ENCODE data around the gene HMCN2.
"Not testable (repeated sequence)": the region's sequence is repeated elsewhere in the genome, so short reads cannot be mapped to it uniquely, and the experiment has no call there.

Gene HMCN2

DNA sequence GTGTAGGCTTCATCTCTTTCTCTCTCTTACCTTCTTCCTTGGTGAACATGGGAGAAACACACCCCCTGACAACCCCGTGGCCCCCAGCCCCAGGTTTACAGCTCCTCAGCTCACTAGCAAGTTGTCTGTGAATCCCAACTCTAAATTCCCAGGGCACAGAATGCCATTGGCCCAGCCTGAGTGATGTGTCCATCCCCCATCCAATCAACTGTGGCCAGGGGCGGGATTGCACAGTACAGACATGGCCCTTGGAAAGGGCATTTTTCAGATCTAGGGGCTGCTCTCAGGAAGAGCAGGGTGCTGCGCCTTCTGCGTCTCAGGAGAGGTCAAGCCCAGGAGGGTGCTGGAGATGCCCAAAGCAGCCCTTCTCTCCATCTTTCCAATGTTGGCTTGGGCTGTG, 131.0 kb downstream of the HMCN2 start:
- no peak for DNase-seq

DNA sequence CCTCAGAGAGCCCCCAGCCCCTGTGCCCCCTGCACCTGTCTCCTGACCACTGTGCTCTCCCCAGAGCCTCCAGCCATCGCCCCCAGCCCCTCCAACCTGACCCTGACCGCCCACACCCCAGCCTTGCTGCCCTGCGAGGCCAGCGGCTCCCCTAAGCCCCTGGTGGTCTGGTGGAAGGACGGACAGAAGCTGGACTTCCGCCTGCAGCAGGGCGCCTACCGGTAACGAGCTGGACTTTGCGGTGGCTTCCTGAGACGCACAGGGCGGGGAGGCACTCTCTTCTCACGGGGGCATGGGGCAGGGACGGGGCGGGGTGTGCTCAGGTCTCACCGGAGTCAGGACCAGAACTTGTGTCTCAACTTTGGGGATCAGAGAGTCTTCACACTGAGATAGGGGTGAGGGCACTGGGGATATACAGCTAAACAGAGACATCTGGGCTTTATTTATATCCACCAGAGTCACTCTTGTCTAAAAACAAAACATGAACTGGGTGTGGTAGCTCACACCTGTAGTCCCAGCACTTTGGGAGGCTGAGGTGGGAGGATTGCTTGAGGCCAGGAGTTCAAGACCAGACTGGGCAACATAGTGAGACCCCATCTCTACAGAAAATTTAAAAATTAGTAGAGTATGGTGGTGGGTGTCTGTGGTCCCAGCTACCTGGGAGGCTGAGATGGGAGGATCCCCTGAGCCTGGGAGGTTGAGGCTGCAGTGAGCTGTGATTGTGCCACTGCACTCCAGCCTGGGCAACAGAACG, 133.1 kb downstream of the HMCN2 start:
- DNase-seq = no peak

DNA sequence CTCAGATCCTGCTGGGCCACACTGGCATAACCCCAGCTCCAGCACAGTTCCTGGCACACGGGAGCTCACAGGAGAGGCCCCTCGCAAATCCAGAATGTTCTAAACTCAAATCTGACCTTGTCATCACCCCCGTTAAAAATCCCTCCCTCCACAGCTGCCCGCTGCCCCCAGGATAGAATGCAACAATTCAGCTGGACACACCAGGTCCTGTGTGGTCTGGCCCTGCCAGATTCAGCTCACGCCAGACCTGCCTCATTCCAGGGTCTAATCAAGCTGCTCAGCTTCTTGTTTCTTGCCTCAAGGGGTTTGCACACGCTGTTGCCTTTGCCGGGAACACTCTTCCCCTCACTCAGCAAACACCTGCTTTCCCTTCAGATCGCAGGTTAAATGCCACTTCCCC, 134.2 kb downstream of the HMCN2 start:
- no peak for DNase-seq

DNA sequence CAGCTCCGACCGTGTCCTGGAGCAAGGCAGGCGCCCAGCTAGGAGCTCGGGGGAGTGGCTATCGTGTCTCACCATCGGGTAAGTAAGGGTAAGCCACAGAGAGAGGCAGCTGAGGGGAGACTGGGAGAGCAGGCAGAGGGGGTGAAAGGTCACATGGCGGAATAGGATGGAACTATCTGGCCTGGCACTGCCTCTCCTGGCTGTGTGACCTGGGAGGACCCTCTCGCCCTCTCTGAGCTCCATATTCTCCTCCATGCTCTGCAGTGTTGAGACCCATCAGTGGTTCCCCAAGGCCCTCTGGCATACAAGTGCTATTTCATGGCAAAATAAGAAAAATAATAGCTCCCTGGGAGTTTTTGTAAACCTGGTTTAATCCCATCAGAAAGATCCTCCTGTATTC, 135.3 kb downstream of the HMCN2 start:
- DNase-seq = no peak

DNA sequence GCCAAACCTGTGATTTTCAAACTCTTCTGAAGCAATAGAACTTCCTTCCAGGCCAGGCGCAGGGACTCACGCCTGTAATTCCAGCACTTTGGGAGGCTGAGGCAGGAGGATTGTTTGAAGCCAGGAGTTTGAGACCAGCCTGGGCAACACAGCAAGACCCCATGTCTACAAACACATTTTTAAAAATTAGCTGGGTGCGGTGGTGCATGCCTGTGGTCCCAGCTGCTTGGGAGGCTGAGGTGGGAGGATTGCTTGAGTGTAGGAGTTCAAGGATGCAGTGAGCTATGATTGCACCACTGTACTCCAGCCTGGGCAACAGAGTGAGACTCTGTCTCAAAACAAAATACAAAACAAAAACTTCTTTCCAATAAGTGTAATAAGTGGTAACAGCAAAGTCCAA, 136.2 kb downstream of the HMCN2 start:
- DNase-seq = not testable (repeated sequence)

DNA sequence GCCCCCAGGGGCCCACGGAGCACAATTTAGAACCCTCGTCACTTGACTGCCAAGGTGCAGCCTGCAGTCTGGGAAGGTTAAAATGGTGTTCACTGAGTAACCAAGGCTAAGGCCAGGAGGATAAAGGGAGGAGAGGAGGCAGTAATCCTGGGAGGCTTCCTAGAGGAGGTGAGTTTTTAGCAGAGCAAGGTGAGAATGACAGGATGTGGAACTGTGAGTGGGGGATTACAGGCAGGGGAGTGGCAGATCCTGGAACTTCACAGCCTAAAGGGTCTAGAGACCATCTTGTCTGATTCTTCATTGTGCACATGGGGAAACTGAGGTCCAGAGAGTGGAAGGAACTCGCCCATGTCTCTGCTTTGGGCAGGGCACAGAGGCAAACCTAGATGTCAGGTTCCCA, 136.7 kb downstream of the HMCN2 start:
- DNase-seq = no peak

DNA sequence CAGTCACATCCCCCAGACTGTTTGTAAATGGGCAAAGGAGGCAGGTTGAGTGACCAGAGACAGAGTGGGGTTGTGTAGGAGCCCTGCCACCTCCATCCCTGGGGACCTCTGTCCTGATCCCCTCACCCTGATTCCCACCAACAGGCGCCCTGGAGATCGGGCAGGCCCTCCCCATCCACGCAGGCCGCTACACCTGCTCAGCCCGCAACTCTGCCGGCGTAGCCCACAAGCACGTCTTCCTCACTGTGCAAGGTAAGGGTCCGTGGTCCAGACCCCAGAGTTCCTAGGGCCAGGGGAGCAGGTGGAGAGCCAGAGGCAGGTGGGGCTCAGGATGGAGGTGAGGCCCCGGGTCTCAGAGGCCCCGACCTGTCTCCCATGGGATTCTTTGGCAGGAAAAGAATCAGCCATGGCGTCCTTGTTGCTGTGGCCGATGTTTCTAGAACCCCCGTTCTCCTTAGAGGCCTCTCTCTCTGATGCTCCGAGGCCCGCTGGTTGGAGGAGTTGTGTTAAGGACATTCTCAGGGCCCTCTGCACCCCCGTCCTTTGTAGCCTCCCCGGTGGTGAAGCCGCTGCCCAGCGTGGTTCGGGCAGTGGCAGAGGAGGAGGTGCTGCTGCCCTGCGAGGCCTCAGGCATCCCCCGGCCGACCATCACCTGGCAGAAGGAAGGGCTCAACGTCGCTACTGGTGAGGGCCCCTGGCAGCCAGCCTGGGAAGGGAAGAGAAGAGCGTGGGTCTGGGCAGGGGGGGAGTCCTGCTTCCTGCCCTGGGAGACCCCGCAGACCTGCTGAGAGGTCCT, 137.3 kb downstream of the HMCN2 start:
- no peak for DNase-seq

DNA sequence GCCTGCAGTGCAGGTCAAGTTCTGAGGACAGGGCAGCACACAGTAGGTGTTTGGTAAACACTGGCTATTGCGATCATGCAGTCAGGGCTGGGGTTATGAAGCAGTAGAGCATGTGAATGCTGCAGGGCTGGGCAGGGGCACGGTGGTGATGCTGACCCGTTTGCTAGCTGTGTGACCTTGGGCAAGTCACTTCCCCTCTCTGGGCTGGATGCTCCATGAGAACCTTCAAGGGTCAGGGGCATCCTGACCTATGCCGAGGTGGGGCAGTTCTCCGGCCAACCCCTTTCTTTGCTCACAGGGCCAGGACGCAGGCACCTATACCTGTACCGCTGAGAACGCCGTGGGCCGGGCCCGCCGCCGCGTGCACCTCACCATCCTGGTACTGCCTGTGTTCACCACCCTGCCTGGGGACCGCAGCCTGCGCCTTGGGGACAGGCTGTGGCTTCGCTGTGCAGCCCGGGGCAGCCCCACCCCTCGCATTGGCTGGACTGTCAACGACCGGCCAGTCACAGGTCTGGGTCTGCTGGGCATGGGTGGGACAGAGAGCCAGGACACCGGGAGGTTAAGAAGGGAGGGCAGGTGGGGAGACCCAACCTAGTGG, 140.2 kb downstream of the HMCN2 start:
- DNase-seq = no peak

DNA sequence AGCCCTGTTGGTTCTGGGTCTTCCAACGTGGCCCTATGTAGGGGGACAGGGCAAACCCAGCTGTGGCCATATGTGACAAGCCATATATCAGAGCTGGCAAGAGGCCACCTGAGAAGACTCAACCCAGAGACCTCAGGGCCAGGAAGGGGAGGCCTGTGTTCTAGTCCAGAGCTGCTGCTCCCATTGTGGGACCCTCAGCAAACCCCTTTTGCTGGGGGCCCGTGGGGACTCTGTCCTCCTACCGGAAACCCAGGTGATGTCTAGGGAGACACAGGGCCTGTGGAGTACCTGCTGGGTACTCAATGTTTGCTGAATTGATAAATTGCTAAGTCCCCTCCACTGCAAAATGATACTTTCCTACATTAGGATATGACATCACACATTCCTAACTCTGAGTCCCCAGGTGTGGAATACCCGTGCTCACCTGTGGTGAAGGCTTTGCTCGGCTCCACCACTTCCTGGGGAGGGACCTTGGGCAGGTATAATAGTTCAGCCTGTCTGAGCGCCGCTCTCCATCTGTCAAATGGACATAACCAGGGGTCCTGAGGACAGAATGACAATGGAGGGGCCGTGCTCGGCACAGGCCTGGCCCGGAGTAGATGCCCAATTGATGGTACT, 140.8 kb downstream of the HMCN2 start:
- no peak for DNase-seq

DNA sequence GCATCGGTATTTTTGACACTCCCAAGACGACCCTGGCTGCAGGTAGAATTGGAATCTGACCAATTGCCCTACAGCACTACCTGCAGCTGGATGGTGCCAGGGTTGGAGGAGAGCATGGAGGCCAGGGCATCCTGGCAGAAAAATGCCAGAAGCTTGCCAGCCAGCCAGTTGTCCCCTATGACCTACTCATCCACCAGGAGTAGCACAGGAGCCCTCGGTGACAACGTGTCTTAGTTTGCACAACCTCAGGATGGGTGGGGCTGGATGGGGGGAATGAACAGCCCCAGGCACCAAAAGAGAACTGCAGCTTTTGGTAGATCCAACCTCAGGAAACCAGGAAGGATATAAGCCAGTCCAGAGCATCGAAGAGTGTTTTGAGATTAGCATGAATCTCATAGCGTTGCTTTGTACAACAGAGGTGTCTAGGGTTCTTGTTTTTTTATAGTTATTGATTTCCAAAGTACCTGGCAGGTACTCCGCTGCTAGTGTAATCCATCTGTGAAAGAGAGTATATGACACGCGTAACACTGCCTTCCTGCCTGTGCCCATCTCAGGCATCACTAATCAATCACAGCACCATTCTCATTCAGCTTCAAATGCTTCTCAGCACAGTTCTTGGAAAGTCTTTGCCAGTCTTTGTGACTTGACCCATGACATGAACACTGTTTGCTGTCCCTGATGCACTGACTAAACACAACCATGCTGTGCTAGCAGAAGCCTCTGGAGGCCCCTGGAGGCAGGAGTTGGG, 142.5 kb downstream of the HMCN2 start:
- DNase-seq = no peak

DNA sequence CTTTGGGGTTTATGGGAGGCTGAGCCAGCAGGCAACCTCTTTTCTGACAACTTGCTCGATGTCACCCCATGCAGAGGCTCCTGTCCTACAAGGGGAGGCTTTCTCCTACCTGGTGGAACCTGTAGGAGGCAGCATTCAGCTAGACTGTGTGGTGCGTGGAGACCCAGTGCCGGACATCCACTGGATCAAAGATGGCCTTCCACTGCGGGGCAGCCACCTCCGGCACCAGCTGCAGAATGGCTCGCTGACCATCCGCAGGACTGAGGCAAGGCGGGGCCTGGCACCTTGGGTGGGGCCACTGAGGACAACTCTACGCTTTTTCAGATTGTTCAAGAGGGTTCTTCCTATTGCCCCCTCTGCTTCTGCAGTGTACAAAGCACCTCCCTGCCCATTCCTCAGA, 143.1 kb downstream of the HMCN2 start:
- no peak for DNase-seq

DNA sequence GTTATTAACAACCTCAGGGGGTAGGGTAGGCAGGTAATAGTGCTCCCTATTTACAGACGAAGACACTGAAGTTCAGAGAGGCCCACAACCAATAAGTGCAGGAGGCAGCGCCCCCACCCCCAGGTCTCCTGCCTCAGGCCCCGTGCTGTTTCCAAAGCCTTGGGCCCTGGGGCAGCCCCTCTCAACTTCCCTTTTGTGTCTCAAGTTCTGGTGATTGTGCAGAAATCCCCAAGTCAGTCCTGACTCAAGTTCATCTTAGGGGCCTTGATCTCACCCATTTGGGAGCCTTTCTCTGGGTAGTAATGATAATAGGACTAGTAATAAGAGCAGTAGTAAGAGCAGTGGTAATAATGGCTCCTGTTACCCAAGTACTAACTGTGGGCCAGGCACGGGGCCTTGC, 143.7 kb downstream of the HMCN2 start:
- DNase-seq = no peak

DNA sequence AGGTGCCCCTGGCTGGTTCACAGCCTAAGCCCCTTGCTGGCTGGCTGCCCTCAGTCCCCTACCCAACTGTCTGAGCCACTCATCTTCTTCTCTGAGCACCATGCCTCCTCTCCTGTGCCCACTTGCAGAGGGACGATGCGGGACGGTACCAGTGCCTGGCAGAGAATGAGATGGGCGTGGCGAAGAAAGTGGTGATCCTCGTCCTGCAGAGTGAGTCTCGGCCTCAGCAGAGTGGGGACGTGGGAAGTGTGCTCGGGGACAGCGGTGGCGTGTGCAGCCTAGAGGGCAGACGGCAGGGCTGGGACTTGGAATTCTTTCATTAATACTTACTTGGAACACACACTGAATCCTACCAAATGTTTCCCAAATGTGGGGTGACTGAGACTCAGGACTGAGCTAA, 144.9 kb downstream of the HMCN2 start:
- no peak for DNase-seq

DNA sequence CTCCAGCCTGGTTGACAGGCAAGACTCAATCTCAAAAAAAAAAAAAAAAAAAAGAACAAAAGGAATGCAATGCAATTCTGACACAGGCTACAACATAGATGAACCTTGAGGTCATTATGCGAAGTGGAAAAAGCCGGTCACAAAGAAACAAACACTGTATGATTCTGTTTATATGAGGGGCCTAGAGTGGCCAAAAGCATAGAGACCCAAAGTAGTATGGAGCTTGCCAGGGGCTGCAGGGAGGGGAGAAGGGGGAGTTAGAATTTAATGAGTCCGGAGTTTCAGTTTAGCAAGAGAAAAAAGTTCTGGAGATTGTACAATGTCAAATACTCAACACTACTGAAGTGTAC, 146.0 kb downstream of the HMCN2 start:
- DNase-seq = no peak

DNA sequence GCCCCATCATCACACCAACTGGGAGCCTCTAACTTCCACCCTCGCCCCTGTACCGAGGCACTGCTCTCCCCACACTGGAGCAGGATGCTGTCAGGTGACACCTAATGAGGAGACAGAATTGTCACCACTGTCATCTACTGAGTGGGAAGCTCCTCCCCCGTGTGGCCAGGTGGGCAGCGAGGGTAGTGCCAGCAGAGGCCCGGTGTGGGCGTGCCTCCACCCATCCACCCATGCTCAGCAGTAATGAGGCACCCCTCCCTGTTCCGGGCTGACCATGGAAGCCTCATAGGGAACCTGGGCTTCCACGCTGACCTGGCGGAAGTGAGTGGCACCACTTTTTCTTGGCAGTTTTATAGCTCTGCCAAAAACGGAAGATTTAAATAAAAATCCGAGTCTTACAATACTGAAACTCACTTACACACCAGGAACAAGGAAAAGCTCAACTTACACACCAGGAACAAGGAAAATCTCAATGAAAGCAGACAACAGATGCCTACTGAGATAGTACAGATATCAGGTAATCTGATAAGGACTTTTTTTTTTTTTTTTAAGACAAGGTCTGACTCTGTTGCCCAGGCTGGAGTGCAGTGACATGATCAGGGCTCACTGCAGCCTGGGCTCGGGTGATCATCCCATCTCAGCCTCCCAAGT, 148.6 kb downstream of the HMCN2 start:
- DNase-seq = no peak

DNA sequence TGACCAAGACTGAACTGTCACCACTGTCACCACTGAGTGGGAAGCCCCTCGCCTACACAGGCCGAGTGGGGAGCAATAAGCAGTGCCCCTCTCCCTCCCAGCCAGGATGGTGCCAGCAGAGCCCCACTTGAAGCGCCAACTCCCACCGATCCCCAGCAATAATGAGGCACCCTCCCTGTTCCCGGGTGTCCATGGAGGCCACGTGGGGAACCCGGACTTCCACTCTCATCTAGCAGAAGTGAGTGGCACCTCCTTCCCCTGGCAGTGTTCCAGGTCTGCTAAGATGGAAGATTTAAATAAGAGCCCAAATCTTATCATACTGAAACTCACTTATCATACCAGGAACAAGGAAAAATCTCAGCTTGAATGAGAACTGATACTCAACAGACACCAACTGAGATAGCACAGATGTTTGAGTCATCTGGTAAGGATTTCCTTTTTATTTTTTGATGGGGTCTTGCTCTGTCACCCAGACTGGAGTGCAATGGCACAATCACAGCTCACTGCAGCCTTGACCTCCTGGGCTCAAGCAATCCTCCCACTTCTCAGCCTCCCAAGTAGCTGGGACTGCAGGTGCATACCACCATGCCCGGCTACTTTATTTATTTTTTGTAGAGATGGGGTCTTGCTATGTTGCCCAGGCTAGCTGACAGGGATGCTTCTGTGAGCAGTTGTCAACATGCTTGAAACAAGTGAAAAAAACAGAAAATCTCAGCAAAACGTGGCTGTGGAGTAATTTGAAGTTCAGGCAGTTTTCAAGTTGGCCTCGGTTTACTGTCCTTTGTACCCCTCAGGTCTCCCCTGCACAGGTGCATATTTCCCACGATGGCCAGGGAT, 149.6 kb downstream of the HMCN2 start:
- peak; percentile 25 for DNase-seq

DNA sequence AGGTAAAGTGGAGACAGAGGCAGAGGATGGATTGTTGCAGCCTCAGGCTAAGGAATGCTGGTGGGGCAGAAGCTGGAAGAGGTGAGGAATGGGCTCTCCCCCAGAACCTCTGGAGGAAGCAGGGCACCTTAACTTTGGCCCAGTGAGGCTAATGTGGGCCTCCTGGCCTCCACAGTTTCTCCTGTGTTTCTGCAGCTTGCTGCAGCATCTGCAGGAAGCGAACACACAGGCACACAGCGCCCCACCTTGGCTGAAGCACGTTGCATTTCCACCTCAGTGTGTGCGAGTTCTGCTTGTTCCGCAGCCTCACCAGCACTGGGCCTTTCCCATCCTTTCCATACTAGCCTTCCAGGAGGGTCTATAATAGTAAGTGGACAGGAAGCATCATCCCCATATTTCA, 152.0 kb downstream of the HMCN2 start:
- no peak for DNase-seq

DNA sequence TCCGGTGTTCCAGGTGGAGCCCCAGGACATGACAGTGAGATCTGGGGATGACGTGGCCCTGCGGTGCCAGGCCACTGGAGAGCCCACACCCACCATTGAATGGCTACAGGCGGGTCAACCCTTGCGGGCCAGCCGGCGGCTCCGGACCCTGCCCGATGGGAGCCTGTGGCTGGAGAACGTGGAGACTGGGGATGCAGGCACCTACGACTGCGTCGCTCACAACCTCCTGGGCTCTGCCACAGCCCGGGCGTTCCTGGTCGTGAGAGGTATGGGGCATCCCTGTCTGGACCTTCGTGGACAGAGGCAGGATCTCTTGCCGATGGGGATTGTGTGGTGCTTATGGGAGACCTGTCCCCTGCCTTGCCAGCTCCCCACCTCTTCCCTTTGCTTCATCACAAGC, 153.2 kb downstream of the HMCN2 start:
- no peak for DNase-seq

DNA sequence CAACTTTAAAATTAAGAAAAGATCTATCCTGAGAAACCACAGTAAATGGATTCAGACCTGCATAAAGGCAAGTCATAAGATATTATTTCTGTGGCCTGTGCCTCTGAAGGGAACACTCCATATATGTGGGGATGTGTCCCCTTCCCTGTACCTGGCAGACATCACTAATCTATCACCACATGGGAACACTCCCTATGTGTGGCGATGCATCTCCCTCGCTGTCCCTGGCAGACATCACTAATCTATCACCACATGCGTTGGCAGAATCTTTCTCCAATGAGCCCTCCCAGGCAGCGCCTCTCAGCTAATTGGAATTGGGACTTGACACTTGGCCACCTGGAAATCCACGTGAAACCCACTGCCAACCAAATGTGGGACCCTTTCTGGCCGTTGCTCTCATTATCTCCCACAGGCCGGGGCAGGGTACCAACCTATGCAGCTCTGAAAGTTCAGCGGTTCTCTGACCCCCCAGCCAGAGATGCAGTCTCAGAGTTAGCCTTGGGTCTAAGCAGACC, 154.0 kb downstream of the HMCN2 start:
- DNase-seq = no peak

DNA sequence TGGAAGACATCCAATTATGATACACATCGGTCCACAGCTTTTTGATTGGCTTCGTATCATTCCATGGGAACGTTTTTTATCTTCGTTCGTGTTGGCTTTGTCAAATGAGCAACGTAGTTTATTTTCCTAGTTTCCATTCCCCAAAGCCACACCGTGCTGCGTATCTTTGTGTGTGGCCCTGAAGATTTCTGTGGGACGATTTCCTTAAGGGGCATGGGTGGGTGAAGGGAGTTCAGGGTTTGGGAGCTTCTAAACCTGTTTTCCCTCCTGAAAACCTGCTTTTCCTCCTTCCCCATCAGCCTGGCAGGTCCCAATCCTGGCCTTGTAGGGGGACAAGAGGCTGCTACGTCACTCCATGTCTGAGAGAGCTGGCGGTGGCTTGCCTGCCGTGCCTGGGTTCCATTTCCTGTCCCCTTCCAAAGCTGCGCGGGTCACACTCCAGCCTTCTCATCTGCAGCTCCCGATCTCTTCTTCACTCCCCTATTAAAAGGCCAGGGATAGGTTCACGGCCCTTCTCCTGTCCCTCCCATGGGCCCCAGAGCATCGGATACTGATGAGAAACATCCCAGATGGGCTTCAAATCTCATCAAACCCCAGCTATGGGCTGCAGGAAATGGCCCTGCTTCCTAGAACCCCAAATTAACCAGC, 155.7 kb downstream of the HMCN2 start:
- DNase-seq = no peak

DNA sequence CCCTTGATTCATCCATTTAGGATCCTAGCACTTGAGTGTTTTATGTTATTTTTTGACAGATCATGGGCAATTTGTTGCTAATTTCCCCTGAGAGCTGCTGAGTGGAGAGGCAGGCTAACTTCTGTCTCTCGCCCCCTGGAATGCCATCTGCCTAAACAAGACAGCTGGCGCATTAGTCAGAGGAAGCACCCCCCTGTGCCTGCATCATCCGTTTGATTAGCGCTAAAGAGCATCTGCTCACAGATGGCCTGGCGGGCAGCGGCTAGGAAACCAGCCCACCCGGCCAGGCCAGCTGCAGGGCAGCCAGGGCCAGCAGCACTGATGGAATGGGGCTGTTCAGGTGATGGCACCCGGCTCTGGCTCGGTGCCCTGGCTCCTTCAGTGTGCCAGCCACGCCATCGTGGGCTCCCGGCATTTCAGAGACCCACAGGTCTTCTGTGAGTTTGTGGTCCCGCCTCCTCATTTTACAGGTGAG, 156.3 kb downstream of the HMCN2 start:
- DNase-seq = no peak

Measured in stimulated activated CD4-positive, alpha-beta T cell treated with anti-CD3 and anti-CD28 coated beads, Interleukin-15, amount 100 ng/mL, for 24 hours (primary cell).